ES-I3 (cell line): ENCODE measurements around the gene AGR3.

Experiments
- H3K36me3 ChIP-seq: 2 replicates; pipeline ENCODE4 v1.6.1; 2013; ENCODE audit warnings: mild to moderate bottlenecking, low read length, control low read depth, moderate library complexity; ENCODE audit not compliant: insufficient read depth
- H3K4me1 ChIP-seq: 2 replicates; pipeline ENCODE4 v1.6.1; 2013; ENCODE audit warnings: mild to moderate bottlenecking, control low read depth, low read length; ENCODE audit not compliant: insufficient read depth
- H3K9ac ChIP-seq: 2 replicates; pipeline ENCODE4 v1.6.1; 2013; ENCODE audit warnings: low read depth, mild to moderate bottlenecking, low read length, moderate library complexity
- H3K9me3 ChIP-seq: 2 replicates; pipeline ENCODE4 v1.6.1; 2013; ENCODE audit warnings: mild to moderate bottlenecking, low read length, moderate library complexity; ENCODE audit not compliant: control insufficient read depth, insufficient read depth

Gene AGR3

GRCh38 chr7:16881844-16882243, at the start of gene AGR3:
Gene AGR3 (minus strand): TSS chr7:16881983. CDS start chr7:16878618, 3,365 bp downstream.
- Histone ChIP-seq H3K9ac (no peak within 1 kb of the TSS), H3K36me3 (no peaks in the 10 kb centered on the region), H3K4me1 (no peaks in the 10 kb centered on the region), H3K9me3 (no peaks in the 10 kb centered on the region)

DNA sequence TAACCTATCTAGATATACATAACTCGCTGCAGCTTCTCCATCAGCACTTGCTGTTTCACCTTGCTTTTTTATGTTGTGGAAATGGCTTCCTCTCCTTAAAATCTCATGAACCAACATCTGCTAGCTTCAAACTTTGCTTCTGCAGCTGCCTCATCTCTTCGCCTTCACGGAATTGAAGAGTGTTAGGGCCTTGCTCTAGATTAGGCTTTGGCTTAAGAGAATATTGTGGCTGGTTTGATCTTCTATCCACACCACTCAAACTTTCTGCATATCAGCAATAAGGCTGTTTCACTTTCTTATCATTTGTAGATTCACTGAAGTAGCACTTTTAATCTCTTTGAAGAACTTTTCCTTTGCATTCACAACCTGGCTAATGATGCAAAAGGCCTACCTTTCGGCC, 49.2 kb upstream of the AGR3 start:
- no peaks in the 10 kb centered on the region for H3K36me3 ChIP-seq
- no peak overlapping the region for H3K9ac ChIP-seq
- H3K4me1 ChIP-seq, result no peaks in the 10 kb centered on the region; the same call in 1 of the 2 replicates
- H3K9me3 ChIP-seq, result no peaks in the 10 kb centered on the region

DNA sequence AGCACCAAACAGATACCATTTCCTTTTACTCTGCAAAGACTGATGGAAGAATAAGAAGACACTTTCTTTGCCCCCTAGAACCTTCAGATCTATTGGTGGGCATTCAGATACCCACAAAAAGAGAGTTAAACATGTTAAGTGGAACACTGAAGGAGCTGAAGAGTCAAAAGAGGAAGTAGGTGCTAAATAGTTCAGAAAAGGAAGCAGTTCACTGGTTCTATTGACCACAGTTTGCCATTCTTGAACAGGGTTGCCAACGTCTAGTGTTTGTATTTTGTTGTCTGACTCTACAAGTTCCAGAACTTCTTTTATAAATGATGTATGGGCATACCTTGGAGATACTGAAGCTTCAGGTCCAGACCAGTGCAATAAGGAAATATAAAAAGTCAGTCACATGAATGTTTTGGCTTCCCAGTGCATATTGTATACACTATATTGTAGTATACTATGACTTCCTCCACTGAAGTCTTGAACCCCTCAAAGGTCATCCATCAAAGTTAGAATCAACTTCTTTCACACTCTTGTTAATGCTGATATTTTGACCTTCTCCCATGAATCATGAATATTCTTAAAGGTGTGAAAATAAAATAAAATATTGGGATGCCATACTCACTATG, 47.5 kb upstream of the AGR3 start:
- H3K4me1 ChIP-seq, result no peaks in the 10 kb centered on the region
- no peaks in the 10 kb centered on the region for H3K36me3 ChIP-seq
- H3K9me3 ChIP-seq, result no peaks in the 10 kb centered on the region
- H3K9ac ChIP-seq, result no peak overlapping the region

- Histone ChIP-seq H3K36me3 (no peaks in the 10 kb centered on the region), H3K4me1 (no peaks in the 10 kb centered on the region), H3K9me3 (no peaks in the 10 kb centered on the region), H3K9ac (no peak overlapping the region)
Measured at GRCh38 chr7:16926861-16927260, 45.1 kb upstream of the AGR3 start.

- no peak overlapping the region for H3K9ac ChIP-seq
- H3K9me3 ChIP-seq, result no peaks in the 10 kb centered on the region
- no peaks in the 10 kb centered on the region for H3K36me3 ChIP-seq
- no peaks in the 10 kb centered on the region for H3K4me1 ChIP-seq
Measured at GRCh38 chr7:16926283-16926682, 44.5 kb upstream of the AGR3 start.

GRCh38 chr7:16925609-16926008, 43.8 kb upstream of the AGR3 start:
- no peaks in the 10 kb centered on the region for H3K36me3 ChIP-seq
- no peaks in the 10 kb centered on the region for H3K9me3 ChIP-seq
- H3K9ac ChIP-seq, result no peak overlapping the region
- no peaks in the 10 kb centered on the region for H3K4me1 ChIP-seq

DNA sequence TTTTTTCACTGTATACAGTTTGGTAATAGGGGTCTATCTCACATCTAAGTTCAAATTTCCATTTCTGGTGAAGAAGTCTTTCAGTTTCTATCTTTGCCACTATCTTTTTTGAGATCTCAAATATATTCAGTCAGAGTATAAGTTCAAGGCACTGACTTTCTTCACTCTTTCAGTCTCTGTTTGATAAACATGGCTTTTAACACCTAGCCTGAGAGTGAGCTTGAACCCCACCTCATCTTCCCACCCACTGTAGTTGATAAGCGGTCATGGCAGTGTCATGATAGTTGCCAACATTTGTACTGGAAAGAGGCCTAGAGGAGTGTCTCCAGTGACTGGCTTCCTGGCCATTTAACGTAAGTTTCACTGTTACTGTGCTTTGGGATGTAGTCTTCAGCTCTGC, 41.2 kb upstream of the AGR3 start:
- Histone ChIP-seq H3K36me3 (no peaks in the 10 kb centered on the region), H3K4me1 (no peaks in the 10 kb centered on the region), H3K9ac (no peak overlapping the region), H3K9me3 (no peaks in the 10 kb centered on the region)

- Histone ChIP-seq H3K9me3 (no peaks in the 10 kb centered on the region), H3K9ac (no peak overlapping the region), H3K36me3 (no peaks in the 10 kb centered on the region), H3K4me1 (peaks cover 7% of the 10 kb centered on the region; the same call in 1 of the 2 replicates)
Measured at GRCh38 chr7:16921644-16922257, 40.0 kb upstream of the AGR3 start.

- H3K36me3 ChIP-seq, result no peaks in the 10 kb centered on the region
- no peaks in the 10 kb centered on the region for H3K9me3 ChIP-seq
- no peak overlapping the region for H3K9ac ChIP-seq
- H3K4me1 ChIP-seq, result peaks cover 8% of the 10 kb centered on the region
Measured at GRCh38 chr7:16921151-16921550, 39.4 kb upstream of the AGR3 start.

GRCh38 chr7:16919440-16919839, 37.7 kb upstream of the AGR3 start:
- Histone ChIP-seq H3K9ac (no peak overlapping the region), H3K4me1 (peaks cover 12% of the 10 kb centered on the region), H3K9me3 (no peaks in the 10 kb centered on the region), H3K36me3 (no peaks in the 10 kb centered on the region)

DNA sequence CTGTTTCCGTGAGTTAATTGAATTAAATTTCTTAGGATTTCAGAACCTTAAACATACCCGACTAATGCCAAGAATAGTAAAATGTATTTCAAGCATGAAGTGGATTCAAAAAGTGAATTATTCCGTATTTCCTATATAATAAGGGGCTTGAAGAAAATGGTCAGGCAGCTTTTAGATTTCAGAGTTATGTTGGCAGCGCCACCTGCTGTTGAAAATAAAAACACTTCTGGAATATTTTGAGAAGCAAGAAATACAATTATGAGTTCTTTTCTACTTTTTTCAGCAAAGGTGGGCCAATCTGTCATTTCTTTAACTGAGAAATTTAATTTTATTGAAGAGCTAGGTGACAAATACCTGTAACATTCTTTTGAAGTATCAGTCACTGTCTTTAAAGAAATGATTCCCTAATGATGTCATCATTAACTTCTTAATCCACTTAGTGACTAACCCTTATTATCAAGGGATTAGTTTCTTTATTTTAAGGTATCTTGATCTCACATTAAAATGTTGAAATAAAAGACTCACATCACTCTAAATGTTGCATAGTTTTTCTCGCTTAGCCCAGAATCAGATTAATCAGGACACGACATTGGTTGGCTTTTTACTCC, 36.6 kb upstream of the AGR3 start:
- no peaks in the 10 kb centered on the region for H3K9me3 ChIP-seq
- peaks cover 15% of the 10 kb centered on the region for H3K4me1 ChIP-seq
- H3K36me3 ChIP-seq, result no peaks in the 10 kb centered on the region
- no peak overlapping the region for H3K9ac ChIP-seq

DNA sequence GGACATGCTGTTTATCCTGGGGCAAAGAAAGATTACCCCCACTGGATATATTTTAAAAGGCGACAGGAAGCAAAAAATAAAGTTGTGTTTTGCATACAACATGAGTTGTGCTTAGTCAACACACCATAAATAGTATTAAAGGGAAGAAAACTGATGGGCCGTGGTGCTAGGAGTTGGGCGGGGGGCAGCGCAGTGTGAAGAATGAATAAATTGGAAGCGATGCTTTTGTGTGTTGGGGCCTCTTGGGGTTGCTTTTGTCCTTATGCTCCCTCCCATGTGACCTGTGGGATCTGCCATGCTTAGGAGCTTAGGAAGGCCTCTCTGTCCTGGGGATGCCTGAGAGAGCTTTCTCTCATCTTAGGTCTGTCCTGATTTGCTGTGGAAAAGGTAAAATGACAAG, 35.0 kb upstream of the AGR3 start:
- H3K36me3 ChIP-seq, result no peaks in the 10 kb centered on the region
- no peak overlapping the region for H3K9ac ChIP-seq
- peaks cover 17% of the 10 kb centered on the region for H3K4me1 ChIP-seq
- no peaks in the 10 kb centered on the region for H3K9me3 ChIP-seq

DNA sequence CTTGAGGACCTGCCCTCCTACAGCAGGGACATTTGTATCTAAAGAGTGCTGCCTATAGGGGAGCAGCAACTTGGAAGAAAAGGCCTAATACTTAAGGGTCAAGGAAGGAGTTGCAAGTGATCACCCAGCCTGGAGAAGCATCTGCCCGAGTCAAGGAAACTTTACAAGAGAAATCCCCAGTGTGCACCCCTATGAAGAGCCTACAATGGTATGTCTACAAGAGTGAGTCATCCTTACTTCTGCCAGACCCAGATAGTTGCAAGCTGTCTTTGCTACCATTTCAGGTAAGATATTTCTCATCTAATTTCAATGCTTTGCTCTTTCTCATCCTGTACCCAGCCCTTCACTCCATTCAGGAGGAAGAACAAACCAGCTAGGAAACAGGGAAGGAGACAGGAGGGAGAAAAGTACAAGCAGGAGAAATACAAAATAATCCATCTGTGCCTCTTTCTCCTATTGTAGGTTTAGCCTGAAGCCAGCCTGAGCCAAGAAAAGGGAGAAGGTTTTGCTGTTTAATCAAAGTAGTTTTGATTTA, 34.4 kb upstream of the AGR3 start:
- Histone ChIP-seq H3K9ac (no peak overlapping the region), H3K9me3 (no peaks in the 10 kb centered on the region), H3K36me3 (no peaks in the 10 kb centered on the region), H3K4me1 (peaks cover 17% of the 10 kb centered on the region)

DNA sequence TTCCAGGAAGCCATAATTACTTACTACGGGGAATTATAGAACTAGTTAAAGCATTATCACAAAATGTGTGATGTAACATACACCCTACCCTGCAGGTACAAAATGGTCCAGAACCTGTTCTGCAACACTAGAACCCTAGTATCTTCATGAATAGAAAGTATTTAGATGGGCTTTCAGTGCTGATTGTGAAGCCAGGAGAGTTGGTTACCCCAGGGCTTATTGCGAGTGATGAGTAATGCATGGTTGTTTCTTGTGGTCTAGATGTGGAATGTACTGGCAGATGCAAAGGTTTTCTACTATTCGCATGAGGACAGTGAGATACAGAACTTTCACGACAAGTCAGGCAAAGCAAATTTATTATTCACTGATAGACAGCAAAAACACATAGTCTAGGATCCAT, 33.6 kb upstream of the AGR3 start:
- Histone ChIP-seq H3K9me3 (no peaks in the 10 kb centered on the region), H3K9ac (no peak overlapping the region), H3K36me3 (no peaks in the 10 kb centered on the region), H3K4me1 (peaks cover 17% of the 10 kb centered on the region)

DNA sequence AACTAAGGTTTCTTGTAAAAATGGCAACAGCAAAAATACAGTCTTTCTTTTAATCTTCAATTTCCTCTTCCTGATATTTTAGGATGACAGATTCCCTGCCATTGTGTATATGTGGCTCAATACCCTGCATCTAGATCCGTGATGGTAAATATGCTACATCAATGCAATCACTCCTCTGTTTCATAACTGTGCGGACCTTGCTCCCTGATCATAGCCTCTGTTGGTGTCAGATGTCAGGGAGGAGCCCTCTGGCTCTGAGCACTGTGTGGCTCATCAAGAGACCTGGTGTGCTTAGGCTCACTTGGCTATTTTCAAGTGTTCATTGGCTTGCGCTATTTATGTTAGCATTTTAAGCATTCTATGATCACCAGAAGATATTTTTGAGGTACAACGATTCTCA, 33.0 kb upstream of the AGR3 start:
- peaks cover 17% of the 10 kb centered on the region for H3K4me1 ChIP-seq
- no peaks in the 10 kb centered on the region for H3K9me3 ChIP-seq
- H3K36me3 ChIP-seq, result no peaks in the 10 kb centered on the region
- no peak overlapping the region for H3K9ac ChIP-seq
